Hematopoietic multipotent progenitor cell treated with erythropoietin and hydrocortisone succinate and interleukin-3 and kit ligand, for 6 days (in vitro differentiated cells): Measurements from ENCODE around the gene EIPR1.
"Not testable (repeated sequence)": the region's sequence is repeated elsewhere in the genome, so short reads cannot be mapped to it uniquely, and the experiment has no call there.

Experiments used
- DNase-seq: peaks from one replicate; pipeline ENCODE4 v3.0.0-alpha.2; 2015

The EIPR1 gene

GRCh38 chr2:3208591-3208990, 169.0 kb downstream of the EIPR1 start:
- DNase-seq = no peak

DNA sequence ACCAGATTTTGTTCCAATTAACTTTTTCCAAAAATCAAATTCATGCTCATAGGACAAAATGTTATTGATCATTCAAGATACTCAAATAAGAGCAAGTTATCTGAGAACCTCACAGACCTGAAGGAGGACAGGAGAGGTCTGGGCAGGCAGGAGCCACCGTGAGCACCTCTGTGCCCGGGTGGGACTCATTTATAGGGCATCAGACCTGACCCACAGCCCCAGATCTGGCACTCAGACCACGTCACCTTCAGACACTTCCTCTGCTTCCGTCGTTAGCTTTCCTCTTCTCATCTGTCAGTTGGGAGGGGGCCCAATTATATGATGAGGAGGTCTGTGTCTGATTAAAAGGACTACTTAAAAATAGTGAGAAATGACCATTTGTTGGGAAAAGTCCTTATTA, 169.4 kb downstream of the EIPR1 start:
- no peak for DNase-seq

DNA sequence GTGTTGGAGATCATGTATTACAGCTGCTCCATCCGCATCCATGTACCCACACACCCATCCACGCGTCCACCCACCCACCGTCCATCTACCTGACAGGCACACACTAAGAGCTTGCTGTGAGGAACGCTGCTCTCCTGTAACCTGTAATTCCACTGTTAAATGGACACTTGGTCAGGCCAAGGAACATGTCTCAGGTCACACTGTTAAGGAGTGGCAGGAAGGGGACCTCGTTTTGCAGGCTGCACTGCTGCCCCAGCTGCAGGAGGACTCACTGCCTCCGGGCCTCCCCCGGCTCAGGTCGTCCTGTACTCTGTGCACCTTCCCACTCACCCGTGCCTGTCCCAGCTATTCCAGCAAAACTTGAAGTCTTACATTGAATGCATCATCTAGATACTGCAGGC, 170.5 kb downstream of the EIPR1 start:
- DNase-seq = no peak

DNA sequence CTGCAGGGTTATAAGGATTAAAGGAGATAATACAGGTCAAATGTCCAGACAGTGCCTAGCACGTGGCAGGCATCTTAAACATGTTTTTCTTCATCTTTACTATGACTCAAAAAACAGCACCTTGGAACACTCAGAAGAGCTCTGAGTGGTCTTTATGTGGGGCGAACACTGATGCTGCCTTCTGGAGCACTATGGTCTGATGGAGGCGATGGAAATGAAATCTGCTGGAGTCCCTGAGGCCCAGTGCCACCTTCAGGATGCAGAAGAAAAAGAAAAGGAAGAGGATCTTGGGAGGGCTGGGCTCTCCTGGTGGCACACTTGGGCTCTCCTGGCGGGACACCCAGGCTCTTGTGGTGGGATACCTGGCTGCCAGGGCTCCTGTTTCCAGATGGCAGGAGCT, 171.8 kb downstream of the EIPR1 start:
- DNase-seq = no peak

DNA sequence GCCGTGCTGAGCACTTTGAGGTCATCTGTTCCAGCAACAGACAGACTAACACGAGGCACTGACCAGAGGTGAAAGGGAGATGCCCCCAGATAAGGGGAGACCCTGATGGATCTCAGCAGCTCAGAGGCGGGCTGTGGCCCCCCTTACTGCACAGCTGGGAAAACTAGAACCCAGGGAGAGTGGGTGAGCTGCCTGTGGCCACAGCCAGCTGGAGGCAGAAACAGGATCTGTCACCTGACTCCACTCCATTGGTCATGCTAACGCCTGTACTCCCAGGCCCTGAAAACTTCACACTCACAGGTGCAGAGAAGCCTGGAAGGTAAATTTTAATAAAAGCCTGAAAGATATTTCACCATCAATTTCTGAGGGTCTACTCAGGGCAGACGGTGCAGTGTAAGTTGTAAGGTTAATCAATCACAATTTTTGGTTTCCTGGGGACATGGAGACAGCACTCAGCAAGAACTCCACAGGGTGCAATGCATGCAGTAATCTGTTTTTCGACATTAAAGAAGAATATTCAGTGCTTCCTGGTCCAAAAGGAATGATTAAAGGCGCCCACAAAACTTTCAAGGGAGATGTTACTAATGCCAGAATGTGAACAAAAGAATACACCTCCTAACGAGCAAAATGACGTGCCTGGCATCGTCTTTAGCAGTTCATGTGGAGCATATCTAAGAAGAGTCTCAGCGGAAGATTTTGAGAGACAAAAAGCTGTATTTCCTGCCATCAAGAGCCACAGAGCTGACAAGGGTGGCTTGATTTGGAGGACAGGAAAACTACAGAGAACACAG, 173.4 kb downstream of the EIPR1 start:
- DNase-seq = no peak

GRCh38 chr2:3203497-3204019, 174.1 kb downstream of the EIPR1 start:
- DNase-seq = no peak

- DNase-seq = no peak
Measured at GRCh38 chr2:3202926-3203325, 174.7 kb downstream of the EIPR1 start.

DNA sequence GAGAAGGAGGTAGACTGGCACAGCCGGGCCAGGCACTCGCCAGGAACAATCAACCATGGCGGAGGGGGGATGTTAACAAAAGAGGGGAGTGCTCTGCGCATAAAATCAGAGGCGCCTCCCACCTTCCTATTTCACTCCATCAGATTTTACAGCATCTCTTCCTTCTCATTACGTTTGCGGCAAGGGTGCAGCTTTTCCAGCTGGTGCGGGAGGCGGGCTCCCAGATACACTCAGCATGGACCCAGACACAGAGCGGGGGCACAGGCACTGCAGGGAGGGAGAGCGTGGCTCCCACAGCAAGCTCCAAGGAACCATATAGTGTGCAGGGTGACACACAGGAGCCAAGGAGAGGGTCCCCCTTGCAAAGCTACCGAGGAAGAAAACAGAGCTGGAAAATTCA, 176.3 kb downstream of the EIPR1 start:
- no peak for DNase-seq

GRCh38 chr2:3200420-3200939, 177.1 kb downstream of the EIPR1 start:
- DNase-seq = no peak

- DNase-seq = peak; percentile 20
Measured at GRCh38 chr2:3199627-3200345, 177.8 kb downstream of the EIPR1 start.

GRCh38 chr2:3198671-3199192, 178.9 kb downstream of the EIPR1 start:
- not testable (repeated sequence) for DNase-seq

- DNase-seq = peak; percentile 21
Measured at GRCh38 chr2:3198119-3198518, 179.5 kb downstream of the EIPR1 start.

DNA sequence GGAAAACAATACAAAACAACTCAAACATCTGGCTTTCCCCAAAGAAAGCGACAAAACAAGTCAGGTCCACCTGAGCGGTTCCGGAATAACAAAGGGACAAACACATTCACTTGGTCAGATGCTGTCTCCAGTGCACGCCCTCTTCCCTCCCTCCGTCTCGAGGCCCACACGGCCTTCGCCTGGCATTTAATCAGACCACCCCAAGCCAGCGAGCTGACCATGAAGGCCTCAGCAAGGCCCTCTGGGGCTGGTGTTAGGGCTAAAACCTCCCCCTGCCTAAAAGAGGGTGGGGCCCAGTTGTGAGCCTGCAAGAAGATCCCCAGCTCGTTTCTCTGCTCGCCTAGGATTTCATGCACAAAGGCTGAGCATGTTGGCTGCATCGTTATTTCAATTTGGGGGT, 180.3 kb downstream of the EIPR1 start:
- DNase-seq = no peak

GRCh38 chr2:3196716-3197115, 180.9 kb downstream of the EIPR1 start:
- no peak for DNase-seq

GRCh38 chr2:3195641-3196476, 181.8 kb downstream of the EIPR1 start:
- peak; percentile 40 for DNase-seq

- DNase-seq = no peak
Measured at GRCh38 chr2:3194828-3195227, 182.8 kb downstream of the EIPR1 start.

DNA sequence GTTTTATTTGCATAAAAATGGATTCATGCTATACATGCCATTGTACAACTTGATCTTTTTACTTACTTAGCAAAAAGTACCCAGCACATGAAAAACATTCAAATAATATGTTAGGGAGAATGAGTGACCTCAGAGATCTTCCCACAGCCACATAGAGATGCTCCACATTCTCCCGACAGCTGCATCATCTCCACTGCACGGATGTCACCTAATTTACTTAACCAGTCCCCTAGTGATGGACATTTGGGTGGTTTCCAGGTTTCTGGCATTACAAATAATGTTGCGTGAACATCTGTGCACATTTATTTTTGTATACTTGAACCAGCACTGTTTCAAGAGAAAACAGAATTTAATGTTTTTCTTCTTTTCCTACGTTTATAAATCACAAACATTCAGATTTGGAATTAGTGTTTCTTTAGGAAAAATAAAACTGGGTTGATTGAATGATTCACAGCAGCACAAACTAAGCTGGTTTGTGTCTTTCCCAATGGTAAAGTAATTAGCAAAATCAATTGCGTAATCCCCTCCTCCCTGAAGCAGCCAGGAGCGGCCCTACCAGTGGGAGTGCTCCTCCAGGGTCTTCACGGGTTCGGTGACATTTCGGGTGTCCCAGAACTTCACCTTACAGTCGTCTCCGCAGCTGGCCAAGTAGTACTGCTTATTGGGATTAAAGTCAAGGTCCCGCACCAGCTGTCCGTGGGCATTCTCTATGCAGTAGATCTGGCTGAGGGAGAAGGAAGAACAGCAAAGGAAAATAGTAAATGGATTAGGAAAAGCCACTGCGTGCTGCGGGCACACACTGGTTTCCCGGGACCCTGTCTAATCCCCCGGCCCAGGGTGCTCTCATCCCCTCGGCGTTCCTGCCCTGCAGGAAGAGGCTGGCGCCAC, 183.9 kb downstream of the EIPR1 start:
- no peak for DNase-seq

- no peak for DNase-seq
Measured at GRCh38 chr2:3192920-3193319, 184.7 kb downstream of the EIPR1 start.

DNA sequence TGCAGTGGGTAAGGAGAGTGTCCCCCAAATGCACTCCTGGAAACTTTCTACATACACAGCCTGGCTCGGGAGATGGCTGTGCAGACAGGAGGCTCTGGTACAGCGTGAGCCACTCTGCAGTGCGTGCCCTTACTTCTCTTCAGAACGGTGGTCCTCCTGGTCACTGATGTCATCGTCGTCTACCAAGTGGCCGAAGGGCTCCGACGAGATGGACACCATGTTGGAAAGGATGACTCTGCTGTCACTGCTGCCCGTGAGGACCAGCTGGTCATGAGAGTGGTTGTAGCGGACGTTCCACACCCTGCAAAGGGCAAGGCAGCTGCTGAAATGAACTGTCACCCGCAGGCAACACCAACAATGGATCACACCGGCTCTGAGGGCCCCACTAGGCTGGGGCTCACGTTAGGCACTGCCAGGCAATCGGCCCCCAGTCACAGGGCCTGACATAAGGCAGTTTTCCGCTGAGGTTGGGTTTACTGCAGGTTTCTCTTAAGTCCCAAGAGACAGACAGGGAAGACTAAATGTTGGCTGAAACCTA, 185.3 kb downstream of the EIPR1 start:
- no peak for DNase-seq

GRCh38 chr2:3189961-3190360, 187.7 kb downstream of the EIPR1 start:
- DNase-seq = no peak

GRCh38 chr2:3189076-3189591, 188.5 kb downstream of the EIPR1 start:
- no peak for DNase-seq
